ENCODE results near the gene ARHGEF33. TPM values are rescaled to one million over a fixed set of nuclear protein-coding genes. Genes with fewer than 3 reads are reported as not detected.

The ARHGEF33 gene
- 0.68 to 1.1 TPM (median 0.83 TPM) in 3 replicates for total RNA-seq

DNA sequence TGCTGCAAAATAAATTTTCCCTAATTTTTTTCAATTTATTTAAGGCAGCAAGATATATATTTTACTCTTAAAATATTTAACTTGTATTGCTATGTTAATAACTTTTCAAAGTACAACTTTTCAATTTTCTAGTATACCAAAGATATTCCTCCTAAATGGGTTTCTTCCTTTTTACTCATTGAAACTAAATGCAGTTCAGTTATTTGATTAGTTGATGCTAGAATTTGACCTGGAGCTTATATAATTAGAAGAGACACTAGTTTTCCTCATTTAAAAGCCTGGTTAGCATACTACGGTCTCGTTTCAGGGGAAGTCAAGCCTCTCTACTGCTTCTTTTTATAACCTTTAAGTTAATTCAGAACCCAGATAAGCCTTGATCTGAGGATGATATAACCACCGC lies at the start of gene ARHGEF33:
ARHGEF33 (plus strand) TSS at position 301 of the 400 bp plus-strand sequence. CDS start 29,573 bp downstream, outside the sequence.
- TF ChIP-seq, protein P1, sequence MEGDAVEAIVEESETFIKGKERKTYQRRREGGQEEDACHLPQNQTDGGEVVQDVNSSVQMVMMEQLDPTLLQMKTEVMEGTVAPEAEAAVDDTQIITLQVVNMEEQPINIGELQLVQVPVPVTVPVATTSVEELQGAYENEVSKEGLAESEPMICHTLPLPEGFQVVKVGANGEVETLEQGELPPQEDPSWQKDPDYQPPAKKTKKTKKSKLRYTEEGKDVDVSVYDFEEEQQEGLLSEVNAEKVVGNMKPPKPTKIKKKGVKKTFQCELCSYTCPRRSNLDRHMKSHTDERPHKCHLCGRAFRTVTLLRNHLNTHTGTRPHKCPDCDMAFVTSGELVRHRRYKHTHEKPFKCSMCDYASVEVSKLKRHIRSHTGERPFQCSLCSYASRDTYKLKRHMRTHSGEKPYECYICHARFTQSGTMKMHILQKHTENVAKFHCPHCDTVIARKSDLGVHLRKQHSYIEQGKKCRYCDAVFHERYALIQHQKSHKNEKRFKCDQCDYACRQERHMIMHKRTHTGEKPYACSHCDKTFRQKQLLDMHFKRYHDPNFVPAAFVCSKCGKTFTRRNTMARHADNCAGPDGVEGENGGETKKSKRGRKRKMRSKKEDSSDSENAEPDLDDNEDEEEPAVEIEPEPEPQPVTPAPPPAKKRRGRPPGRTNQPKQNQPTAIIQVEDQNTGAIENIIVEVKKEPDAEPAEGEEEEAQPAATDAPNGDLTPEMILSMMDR (IDR thresholded peaks at IDR 0.05; ENCODE audit: unreplicated experiment) = no peak
- no peak for DNase-seq (ENCODE audit: low spot score in 2 of 2, unreplicated experiment in 2 of 2)
- Mint-ChIP-seq H3K27me3 (ENCODE audit: low read depth) (no peaks in the 10 kb centered on the region), H3K4me3 (no peak within 1 kb of the TSS), H3K9me3 (no peaks in the 10 kb centered on the region), H3K36me3 (no peaks in the 10 kb centered on the region), H3K27ac (no peak within 1 kb of the TSS), H3K4me1 (no peaks in the 10 kb centered on the region)

DNA sequence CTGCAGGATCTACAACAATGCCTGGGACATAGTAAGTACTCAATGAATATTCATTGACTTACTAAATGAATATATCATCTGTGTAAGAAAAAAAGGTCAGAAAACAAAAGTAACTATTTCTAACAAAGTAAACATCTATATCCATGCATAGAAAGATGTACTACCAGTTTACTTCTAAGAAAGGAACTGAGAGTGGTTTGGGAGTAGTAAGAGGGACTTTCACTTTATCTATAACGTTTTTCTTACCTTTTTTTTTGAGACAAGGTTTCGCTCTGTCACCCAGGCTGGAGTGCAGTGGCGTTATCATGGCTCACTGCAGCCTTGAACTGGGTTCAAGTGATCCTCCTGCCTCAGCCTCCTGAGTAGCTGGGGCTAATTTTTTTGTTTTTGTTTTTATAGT lies 39.6 kb upstream of the ARHGEF33 start:
- H3K36me3 Mint-ChIP-seq = peaks cover 44% of the 10 kb centered on the region
- H3K9me3 Mint-ChIP-seq = peaks cover 7% of the 10 kb centered on the region
- H3K27ac Mint-ChIP-seq = no peak overlapping the region
- H3K27me3 Mint-ChIP-seq (ENCODE audit: low read depth) = no peaks in the 10 kb centered on the region
- H3K4me3 Mint-ChIP-seq = no peak overlapping the region
- DNase-seq (ENCODE audit: low spot score in 2 of 2, unreplicated experiment in 2 of 2) = no peak
- TF ChIP-seq, protein P1 (IDR thresholded peaks at IDR 0.05; ENCODE audit: unreplicated experiment) = no peak
- no peaks in the 10 kb centered on the region for H3K4me1 Mint-ChIP-seq

DNA sequence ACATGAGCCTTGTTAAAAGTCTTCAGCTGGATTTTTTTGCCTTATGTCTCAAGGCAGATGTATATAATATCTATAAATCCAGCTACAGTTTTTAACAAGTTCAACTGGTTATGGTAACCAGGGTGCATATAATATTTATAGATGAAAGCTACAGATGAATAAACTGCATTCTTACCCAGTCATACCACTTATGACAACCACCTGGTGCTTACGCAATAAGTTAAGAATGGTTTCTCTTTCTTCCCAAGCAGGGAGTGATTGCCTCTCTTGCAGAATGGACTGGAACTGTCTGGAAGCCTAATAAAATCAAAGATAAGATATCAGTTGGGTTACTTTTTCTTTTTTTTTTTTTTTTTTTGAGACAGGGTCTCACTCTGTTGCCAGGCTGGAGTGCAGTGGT lies 33.5 kb upstream of the ARHGEF33 start:
- no peaks in the 10 kb centered on the region for H3K27me3 Mint-ChIP-seq (ENCODE audit: low read depth)
- TF ChIP-seq, protein P1 (IDR thresholded peaks at IDR 0.05; ENCODE audit: unreplicated experiment) = no peak
- H3K27ac Mint-ChIP-seq = no peak overlapping the region
- H3K9me3 Mint-ChIP-seq = peaks cover 10% of the 10 kb centered on the region
- DNase-seq (ENCODE audit: low spot score in 2 of 2, unreplicated experiment in 2 of 2) = no peak
- H3K4me3 Mint-ChIP-seq = no peak overlapping the region
- peaks cover 51% of the 10 kb centered on the region for H3K36me3 Mint-ChIP-seq
- H3K4me1 Mint-ChIP-seq = no peaks in the 10 kb centered on the region

DNA sequence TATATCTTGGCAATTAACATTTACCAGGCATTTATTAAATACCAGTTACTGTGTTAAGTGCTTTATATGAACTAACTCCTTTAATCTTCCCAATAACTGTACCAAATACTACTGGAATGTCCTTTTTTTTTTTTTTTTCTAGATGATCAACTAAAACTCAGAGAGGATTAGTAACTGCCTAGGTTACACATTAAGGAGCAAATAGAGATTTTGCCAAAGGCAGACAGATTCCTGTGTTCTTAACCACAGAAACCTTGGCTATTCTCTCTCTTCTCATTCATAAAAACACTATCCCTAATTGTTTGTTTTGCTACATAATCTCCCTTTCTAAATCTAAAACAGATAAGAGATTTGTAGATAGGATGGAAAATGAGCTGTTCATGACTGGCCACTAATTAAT lies 27.2 kb upstream of the ARHGEF33 start:
- H3K27me3 Mint-ChIP-seq (ENCODE audit: low read depth) = no peaks in the 10 kb centered on the region
- TF ChIP-seq, protein P1 (IDR thresholded peaks at IDR 0.05; ENCODE audit: unreplicated experiment) = no peak
- peaks cover 48% of the 10 kb centered on the region for H3K36me3 Mint-ChIP-seq
- no peak overlapping the region for H3K27ac Mint-ChIP-seq
- H3K4me3 Mint-ChIP-seq = no peak overlapping the region
- DNase-seq (ENCODE audit: low spot score in 2 of 2, unreplicated experiment in 2 of 2) = no peak
- no peaks in the 10 kb centered on the region for H3K4me1 Mint-ChIP-seq
- peaks cover 6% of the 10 kb centered on the region for H3K9me3 Mint-ChIP-seq

DNA sequence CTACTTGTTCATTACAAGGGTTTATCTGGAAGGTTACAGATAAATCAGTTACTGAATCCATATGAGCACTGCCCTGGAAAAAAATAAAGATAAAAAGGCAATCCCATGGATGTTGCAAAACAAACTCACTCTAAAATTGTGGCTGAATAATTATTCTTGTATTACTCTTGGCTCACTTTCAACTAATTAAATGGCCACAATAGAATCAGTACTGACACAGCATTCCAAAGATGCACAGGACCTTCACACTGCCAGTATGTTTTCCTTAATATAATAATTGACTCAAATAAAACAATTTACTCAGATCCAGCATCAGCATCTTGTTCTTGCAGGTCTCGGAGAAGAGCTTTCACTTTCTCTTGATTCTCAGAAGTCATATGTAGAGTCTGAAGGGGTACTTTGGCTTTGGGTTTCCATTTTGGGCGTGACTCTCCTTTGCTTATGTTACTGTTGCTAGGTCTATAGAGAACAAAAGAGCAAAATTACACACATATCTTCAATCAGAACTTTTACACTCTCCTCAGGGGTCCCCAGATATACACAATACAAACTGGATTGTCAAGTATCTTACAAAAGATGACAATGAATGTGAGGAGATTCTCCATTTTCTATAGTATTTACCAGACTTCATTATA lies 26.5 kb upstream of the ARHGEF33 start:
- H3K27ac Mint-ChIP-seq = no peak overlapping the region
- no peaks in the 10 kb centered on the region for H3K4me1 Mint-ChIP-seq
- H3K27me3 Mint-ChIP-seq (ENCODE audit: low read depth) = no peaks in the 10 kb centered on the region
- peaks cover 6% of the 10 kb centered on the region for H3K9me3 Mint-ChIP-seq
- H3K36me3 Mint-ChIP-seq = peaks cover 53% of the 10 kb centered on the region
- DNase-seq (ENCODE audit: low spot score in 2 of 2, unreplicated experiment in 2 of 2) = no peak
- TF ChIP-seq, protein P1 (IDR thresholded peaks at IDR 0.05; ENCODE audit: unreplicated experiment) = no peak
- H3K4me3 Mint-ChIP-seq = no peak overlapping the region
